Right lobe of liver (tissue), 6 donors: ENCODE results near the gene TLL2. TPM values are rescaled to one million over a fixed set of nuclear protein-coding genes. Genes with fewer than 3 reads are reported as not detected.

Experiments used
- ATAC-seq, 4 donors: fragments of 200-7000 bp; cut with Tn5 transposase; one replicate each; pipeline ENCODE4 v1.9.1; 2020; ENCODE audit warnings: mild to moderate bottlenecking in 4 of 4, moderate library complexity in 4 of 4
- DNase-seq, 3 donors: peaks; one replicate each; pipeline ENCODE4 v3.0.0-alpha.2; 2020
- H3K27ac ChIP-seq, 3 donors: fragments of 200-600 bp; one replicate each; pipeline ENCODE4 v1.8.0; 2022
- H3K27me3 ChIP-seq, 2 donors: fragments of 200-600 bp; one replicate each; pipeline ENCODE4 v1.8.0; 2022
- H3K36me3 ChIP-seq, 4 donors: fragments of 200-600 bp; sonication (generic) in 1 of 4; one replicate each; pipeline versions ENCODE4 v1.5.1 to v1.8.0; 2017 to 2022; ENCODE audit warnings: control low read depth in 1 of 4
- H3K4me1 ChIP-seq, 4 donors: fragments of 200-600 bp; sonication (generic) in 1 of 4; one replicate each; pipeline versions ENCODE4 v1.5.1 to v1.8.0; 2017 to 2022; ENCODE audit warnings: control low read depth in 1 of 4
- H3K4me3 ChIP-seq, 3 donors: fragments of 200-600 bp; one replicate each; pipeline ENCODE4 v1.8.0; 2022
- H3K9me3 ChIP-seq, 4 donors: fragments of 200-600 bp; sonication (generic) in 1 of 4; one replicate each; pipeline versions ENCODE4 v1.5.1 to v1.8.0; 2017 to 2022; ENCODE audit warnings: control low read depth in 1 of 4
- POLR2A ChIP-seq: fragments of 450-650 bp; IDR thresholded peaks from one replicate; pipeline ENCODE4 v1.6.1; 2017; ENCODE audit warnings: antibody characterized with exemption, mild to moderate bottlenecking
- WGBS: methylation state at CpG from one replicate; pipeline ENCODE4 v1.1.6; 2018; ENCODE audit warnings: low coverage, low lambda C conversion rate; ENCODE audit not compliant: insufficient coverage; ENCODE audit errors: missing lambda C conversion rate; 5-methylcytosine and 5-hydroxymethylcytosine counted together
- intact Hi-C, 2 donors: fragments of 100-400 bp; cut with DNase I; formaldehyde crosslinking; loops; one replicate each; pipeline versions ENCODE4 v1.11.2 to v1.14.1; 2022
- total RNA-seq, 6 experiments: library from RNA; depleted of rRNA in 2 of 6; stranded (reverse); fragments of >200 nt in 2 of 6; fragmentation: NEBNext Ultra II Directional in 3 of 6; extraction: Animal tissue kit (Norgen Biotek cat#: 25700) in 3 of 6; gene quantifications; one replicate each; pipeline versions ENCODE4 v1.1.0 to v1.2.4, GENCODE V29; 2016 to 2023
- TF ChIP-seq, protein P1 (sequence below), 4 donors: fragments of 200-600 bp in 3 of 4; fragments of 450-650 bp in 1 of 4; IDR thresholded peaks; one replicate each; pipeline versions ENCODE4 v1.5.1 to v1.8.0; 2016 to 2022; ENCODE audit warnings: antibody characterized with exemption in 4 of 4, mild to moderate bottlenecking in 2 of 4
- donor health status: DM: no; HTN: yes; CAD: no.
- donor health status: DM: no; HTN: no; CAD: no.
- donor health status: DM: no; HTN: no; CAD: no.
- donor health status: DM: no; HTN: yes; CAD: no.
- donor health status: DM: no; HTN: yes; CAD: no.

TLL2 gene
- total RNA-seq, 6 experiments from 2014 or later, result 0.11 to 0.14 TPM; not detected in 4

DNA sequence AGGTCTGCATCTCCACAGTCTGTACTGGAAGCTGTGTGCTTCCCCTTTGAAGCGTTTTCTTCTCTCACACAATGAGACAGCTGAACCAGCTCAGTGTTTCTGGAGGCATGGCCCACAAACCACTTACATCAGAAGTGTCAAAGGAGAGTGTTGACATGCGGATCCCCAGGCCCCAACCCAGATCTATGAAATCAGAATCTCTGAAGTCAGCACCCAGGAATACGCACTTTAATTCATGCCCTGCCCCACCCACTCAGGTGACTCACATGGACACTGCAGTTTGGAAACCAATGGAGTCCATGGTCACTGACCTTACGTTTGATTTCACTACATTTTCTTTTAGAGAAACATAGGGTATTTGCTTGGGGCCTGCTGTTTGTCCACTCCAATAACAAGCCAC, 19.0 kb downstream of the TLL2 start:
- no peak for DNase-seq
- intact Hi-C loops, result no loop called here
- 83% methylated on average over 3 of the region's 4 CpGs for WGBS
- Histone ChIP-seq H3K4me1 (no peaks in the 10 kb centered on the region), H3K4me3 (no peak overlapping the region), H3K27ac (no peak overlapping the region), H3K27me3 (no peaks in the 10 kb centered on the region), H3K9me3 (no peaks in the 10 kb centered on the region), H3K36me3 (no peaks in the 10 kb centered on the region)
- TF ChIP-seq, protein P1, sequence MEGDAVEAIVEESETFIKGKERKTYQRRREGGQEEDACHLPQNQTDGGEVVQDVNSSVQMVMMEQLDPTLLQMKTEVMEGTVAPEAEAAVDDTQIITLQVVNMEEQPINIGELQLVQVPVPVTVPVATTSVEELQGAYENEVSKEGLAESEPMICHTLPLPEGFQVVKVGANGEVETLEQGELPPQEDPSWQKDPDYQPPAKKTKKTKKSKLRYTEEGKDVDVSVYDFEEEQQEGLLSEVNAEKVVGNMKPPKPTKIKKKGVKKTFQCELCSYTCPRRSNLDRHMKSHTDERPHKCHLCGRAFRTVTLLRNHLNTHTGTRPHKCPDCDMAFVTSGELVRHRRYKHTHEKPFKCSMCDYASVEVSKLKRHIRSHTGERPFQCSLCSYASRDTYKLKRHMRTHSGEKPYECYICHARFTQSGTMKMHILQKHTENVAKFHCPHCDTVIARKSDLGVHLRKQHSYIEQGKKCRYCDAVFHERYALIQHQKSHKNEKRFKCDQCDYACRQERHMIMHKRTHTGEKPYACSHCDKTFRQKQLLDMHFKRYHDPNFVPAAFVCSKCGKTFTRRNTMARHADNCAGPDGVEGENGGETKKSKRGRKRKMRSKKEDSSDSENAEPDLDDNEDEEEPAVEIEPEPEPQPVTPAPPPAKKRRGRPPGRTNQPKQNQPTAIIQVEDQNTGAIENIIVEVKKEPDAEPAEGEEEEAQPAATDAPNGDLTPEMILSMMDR (IDR thresholded peaks at IDR 0.05), result no peak
- no peak for TF ChIP-seq POLR2A
- ATAC-seq, result no peak

DNA sequence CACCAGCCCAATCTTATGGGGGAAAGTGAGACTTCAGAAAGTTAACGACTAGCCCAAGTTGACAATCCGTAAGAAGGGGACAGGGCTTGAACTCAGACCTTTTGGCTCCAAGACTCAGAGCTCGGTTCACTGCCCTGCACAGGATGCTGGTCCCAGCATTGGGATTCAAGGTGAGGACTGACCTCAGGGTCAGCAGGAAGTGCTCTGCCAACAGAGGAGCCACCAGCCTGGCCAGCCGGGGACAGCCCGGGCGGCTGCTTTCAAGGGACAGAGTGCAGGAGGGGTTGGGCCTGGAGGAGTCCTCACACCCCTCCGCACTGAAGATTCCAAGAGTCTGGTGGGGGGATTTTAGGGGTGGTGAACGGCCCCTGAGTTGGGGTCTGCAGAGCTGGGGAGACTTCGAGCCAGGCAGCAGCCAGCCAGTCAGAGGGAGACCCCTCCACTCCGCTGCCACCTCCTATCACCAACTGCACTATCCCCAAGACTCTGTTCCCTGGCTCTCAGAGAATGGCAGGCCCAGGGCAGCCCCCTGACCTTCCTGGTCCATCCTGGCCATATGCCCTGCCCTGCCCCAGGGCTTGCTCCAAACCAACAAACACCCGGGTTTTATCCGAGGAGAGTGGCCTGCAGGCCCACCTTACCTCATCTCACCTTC, 19.7 kb downstream of the TLL2 start:
- no peak for DNase-seq
- no peak overlapping the region for H3K27ac ChIP-seq
- WGBS, result 78% methylated on average over 3 of the region's 12 CpGs

DNA sequence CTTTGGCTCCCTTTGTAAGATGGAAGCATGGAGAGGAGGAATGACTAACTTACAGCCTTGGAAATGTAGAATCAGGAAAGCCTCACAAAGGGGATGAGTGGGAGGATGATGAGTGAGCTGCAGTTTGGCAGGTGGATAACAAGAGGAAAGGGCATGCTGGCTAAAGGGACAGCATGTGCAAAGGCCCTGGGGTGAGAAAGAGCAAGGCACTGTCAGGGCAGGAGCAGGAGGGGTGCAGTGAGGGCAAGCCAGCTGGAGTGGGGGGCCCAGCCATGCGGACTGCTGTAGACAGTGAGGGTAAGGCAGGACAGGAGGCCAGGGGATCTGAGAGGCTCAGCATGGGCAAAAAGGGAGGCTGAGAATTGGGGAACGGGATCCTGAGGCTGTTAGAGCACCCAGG, 20.5 kb downstream of the TLL2 start:
- ATAC-seq (no peak), DNase-seq (no peak)
- H3K27me3 ChIP-seq, result no peaks in the 10 kb centered on the region
- H3K4me1 ChIP-seq, result no peaks in the 10 kb centered on the region
- H3K27ac ChIP-seq, result no peak overlapping the region
- H3K9me3 ChIP-seq, result no peaks in the 10 kb centered on the region
- no peak overlapping the region for H3K4me3 ChIP-seq
- WGBS, result 71% methylated on average over 2 of the region's 2 CpGs
- TF ChIP-seq POLR2A, result no peak
- TF ChIP-seq, protein P1 (IDR thresholded peaks at IDR 0.05), result no peak
- intact Hi-C loops, result no loop called here
- H3K36me3 ChIP-seq, result no peaks in the 10 kb centered on the region

More for the DNA sequence above, 19.7 kb downstream of the TLL2 start:
- H3K36me3 ChIP-seq, result no peaks in the 10 kb centered on the region
- no peaks in the 10 kb centered on the region for H3K4me1 ChIP-seq
- H3K27me3 ChIP-seq, result no peaks in the 10 kb centered on the region
- H3K4me3 ChIP-seq, result no peak overlapping the region
- no peaks in the 10 kb centered on the region for H3K9me3 ChIP-seq
- TF ChIP-seq, protein P1 (IDR thresholded peaks at IDR 0.05), result no peak
- TF ChIP-seq POLR2A, result no peak
- intact Hi-C loops, result no loop called here
- ATAC-seq, result peak in 1 of 4 donors; percentile 31

DNA sequence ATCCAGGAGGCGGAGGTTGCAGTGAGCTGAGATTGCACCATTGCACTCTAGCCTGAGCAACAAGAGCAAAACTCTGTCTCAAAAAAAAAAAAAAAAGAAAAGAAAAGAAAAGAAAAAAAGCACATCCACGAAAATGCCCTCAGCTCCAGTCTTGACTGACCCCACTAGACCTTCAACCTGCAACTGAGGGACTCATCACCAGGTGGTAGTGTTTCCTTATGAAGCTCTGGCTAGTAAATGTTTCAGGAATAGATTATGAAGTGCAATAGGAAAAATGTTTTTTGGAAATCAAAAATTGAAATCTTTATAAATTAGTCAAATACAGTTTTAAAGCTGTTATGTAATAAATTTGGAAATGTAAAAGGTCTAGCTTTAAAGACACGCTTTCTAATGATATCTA, 22.4 kb downstream of the TLL2 start:
- H3K36me3 ChIP-seq, result no peaks in the 10 kb centered on the region
- no peak overlapping the region for H3K27ac ChIP-seq
- 55% methylated on average over 2 of the region's 3 CpGs for WGBS
- no peak for DNase-seq
- ATAC-seq, result peak in 2 of 4 donors; percentile 44 to 55
- intact Hi-C loops, result no loop called here
- no peaks in the 10 kb centered on the region for H3K27me3 ChIP-seq
- no peak overlapping the region for H3K4me3 ChIP-seq
- TF ChIP-seq POLR2A, result no peak
- TF ChIP-seq, protein P1 (IDR thresholded peaks at IDR 0.05), result peak in 3 of 4 donors; percentile 22 to 36 (median 28)
- no peaks in the 10 kb centered on the region for H3K4me1 ChIP-seq
- no peaks in the 10 kb centered on the region for H3K9me3 ChIP-seq
